ENCODE results near the gene HSD11B1L.

HSD11B1L gene

GRCh38 chr19:5713228-5713627, 32.4 kb downstream of the HSD11B1L start:
- H3K4me3 ChIP-seq (ENCODE audit: low read length), result no peak overlapping the region
- TF ChIP-seq CTCF (conservative IDR thresholded peaks at IDR 0.05; ENCODE audit: low read depth, low read length), result no peak
- no peak for DNase-seq (ENCODE audit: low read depth)

DNA sequence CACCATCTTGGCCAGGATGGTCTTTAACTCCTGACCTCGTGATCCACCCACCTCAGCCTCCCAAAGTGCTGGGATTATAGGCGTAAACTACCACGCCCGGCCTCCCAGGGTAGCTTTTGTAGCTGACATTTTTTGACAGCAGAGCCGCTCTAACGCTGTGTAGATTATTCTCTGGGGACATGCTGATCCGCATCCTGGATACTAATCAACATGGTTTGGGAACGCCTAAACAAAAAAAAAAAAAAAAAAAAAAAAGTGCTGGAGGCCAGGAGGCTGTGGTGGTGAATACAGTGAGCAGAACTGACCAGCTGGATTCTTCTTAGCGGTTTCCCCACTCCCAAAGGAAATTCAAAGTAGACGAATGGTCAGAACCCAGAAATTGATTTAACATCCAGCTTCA, 34.0 kb downstream of the HSD11B1L start:
- no peak overlapping the region for H3K4me3 ChIP-seq (ENCODE audit: low read length)
- no peak for TF ChIP-seq CTCF (conservative IDR thresholded peaks at IDR 0.05; ENCODE audit: low read depth, low read length)
- no peak for DNase-seq (ENCODE audit: low read depth)

DNA sequence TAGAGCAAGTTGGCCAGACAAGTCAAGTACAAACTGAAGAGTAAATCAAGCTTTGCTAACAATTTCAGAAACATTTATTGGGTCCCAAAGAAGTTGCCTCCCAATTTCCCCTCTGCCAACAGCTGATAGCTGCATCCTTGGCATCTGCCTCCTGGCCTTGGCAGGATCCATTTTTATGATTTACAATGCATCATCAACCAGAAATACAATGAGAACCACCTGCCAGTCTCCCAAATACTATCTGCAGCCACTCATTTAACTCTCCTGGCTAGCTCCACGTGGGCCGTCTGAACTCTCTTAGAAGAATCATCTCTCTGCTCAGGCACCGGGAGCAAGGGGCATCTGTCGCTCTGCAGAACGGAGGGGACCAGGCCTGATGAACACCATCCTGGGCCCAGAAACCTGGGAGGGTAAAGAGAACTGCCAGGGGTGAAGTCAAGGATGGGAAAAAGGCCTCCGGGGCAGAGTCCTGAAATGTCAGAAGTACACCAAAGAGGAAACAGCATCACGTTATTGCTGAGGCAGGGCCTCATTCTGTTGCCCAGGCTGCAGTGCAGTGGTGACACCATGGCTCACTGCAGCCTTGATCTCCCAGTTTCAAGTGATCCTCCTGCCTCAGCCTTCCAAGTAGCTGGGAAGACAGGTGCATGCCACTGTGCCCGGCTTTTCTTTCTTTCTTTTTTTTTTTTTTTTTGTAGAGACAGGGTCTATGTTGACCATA, 36.5 kb downstream of the HSD11B1L start:
- no peak for TF ChIP-seq CTCF (conservative IDR thresholded peaks at IDR 0.05; ENCODE audit: low read depth, low read length)
- no peak for DNase-seq (ENCODE audit: low read depth)
- no peak overlapping the region for H3K4me3 ChIP-seq (ENCODE audit: low read length)

DNA sequence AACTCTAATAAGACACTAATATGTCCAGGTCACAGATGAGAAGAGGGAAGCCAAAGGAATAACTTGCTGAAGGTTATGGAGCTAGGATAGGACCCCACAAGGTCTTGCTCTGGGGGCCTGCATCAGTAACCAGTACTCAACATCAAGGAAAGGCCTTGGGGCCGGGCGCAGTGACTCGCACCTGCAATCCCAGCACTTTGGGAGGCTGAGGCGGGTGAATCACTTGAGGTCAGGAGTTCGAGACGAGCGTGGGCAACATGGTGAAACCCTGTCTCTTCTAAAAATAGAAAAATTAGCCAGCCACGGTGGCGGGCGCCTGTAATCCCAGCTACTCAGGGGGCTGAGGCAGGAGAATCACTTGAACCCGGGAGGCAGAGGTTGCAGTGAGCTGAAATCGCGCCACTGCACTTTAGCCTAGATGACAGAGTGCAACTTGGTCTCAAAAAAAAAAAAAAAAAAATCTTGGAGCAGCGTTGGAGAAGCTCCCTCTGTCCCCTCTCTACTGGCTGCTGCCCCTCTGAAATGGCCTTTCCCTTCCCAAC, 37.3 kb downstream of the HSD11B1L start:
- DNase-seq (ENCODE audit: low read depth), result no peak
- TF ChIP-seq CTCF (conservative IDR thresholded peaks at IDR 0.05; ENCODE audit: low read depth, low read length), result no peak
- H3K4me3 ChIP-seq (ENCODE audit: low read length), result peak overlapping the region; percentile 96

GRCh38 chr19:5718579-5719273, 37.9 kb downstream of the HSD11B1L start:
- H3K4me3 ChIP-seq (ENCODE audit: low read length), result peak overlapping the region; percentile 96
- no peak for TF ChIP-seq CTCF (conservative IDR thresholded peaks at IDR 0.05; ENCODE audit: low read depth, low read length)
- peak; percentile 30 for DNase-seq (ENCODE audit: low read depth)

DNA sequence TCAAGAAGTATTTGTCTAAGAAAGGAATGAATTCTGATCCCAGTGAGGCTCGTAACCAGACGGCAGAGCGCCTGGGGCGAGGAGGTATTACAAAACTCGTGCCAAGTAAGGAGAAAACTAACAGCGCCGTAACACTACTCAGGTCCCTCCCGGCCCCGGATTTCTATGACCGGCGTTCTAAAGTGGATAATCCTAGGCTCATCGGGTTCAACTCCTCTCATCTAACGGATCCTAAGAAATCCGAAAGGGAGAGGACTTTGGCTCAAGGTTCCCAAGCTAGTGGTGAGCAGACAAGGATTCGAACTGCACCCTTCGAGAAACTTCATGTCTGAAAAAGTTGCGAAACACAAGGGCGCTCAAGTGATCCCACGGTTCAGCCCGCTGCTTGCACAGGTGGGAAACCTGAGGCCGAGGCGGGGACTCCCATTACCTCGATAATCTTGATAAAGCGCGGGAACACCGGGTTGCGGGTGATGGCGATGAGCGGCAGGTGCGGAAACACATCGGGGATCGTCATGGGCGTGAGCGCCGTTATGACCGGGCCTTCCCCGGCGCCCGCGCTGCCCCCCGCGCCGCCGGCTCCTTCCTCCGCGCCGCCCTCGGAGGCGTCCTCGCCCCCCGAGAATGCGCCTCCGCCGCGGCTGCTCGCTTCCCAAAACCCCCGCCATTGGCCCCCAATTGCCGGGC, 38.6 kb downstream of the HSD11B1L start:
- no peak for DNase-seq (ENCODE audit: low read depth)
- TF ChIP-seq CTCF (conservative IDR thresholded peaks at IDR 0.05; ENCODE audit: low read depth, low read length), result no peak
- peak overlapping the region; percentile 96 for H3K4me3 ChIP-seq (ENCODE audit: low read length)

Measured in retinal pigment epithelial cell (primary cell).